K562 (cell line): Measurements from ENCODE around the gene BCKDK. TPM values are rescaled to one million over a fixed set of nuclear protein-coding genes. Genes with fewer than 3 reads are reported as not detected.

Source experiments
- ATAC-seq: fragments of 200-7000 bp; cut with Tn5 transposase; 3 replicates; pipeline ENCODE4 v1.9.1; 2020; ENCODE audit warnings: moderate library complexity
- Bru-seq: library from RNA; stranded (reverse); fragments of 400-500 nt; gene quantifications from one replicate; lab custom pipeline; 2021; lab: Mats Ljungman, UMichigan
- BruChase-seq, 2 experiments: library from RNA; stranded (reverse); fragments of 400-500 nt; gene quantifications; one replicate each; lab custom pipeline; 2021; lab: Mats Ljungman, UMichigan
- BruUV-seq: library from RNA; stranded (reverse); fragments of 400-500 nt; replicated peaks from 2 replicates; lab custom pipeline; 2021; lab: Mats Ljungman, UMichigan
- CTCF ChIA-PET: fragments of 300-600 bp; formaldehyde crosslinking; extraction: SDS; loops from one replicate; lab custom pipeline; 2021; ENCODE audit warnings: low intra/inter-chr PET ratio; lab: Yijun Ruan, JAX
- POLR2A ChIA-PET: fragments of 300-600, 350-650 bp; sonication (Branson Sonifier 250); formaldehyde crosslinking; extraction: SDS; loops from one replicate; lab custom pipeline; 2021; ENCODE audit warnings: antibody characterized with exemption, inconsistent platforms; lab: Yijun Ruan, JAX
- DNase-seq, 4 experiments: peaks; one replicate each; pipeline versions ENCODE4 v3.0.0 to v3.0.0-alpha.2; 2011 to 2018; ENCODE audit warnings: low spot score in 3 of 4, mixed read lengths in 3 of 4; ENCODE audit errors: extremely low read depth in 1 of 4
- FAIRE-seq: peaks from 2 replicates; lab custom pipeline; 2011; peaks lifted over from hg19 to GRCh38; lab: Jason Lieb, UNC
- H2AFZ ChIP-seq: 2 replicates; pipeline ENCODE4 v1.6.0; 2011; ENCODE audit warnings: low read depth, low read length, control low read depth, inconsistent platforms
- H3K27ac ChIP-seq: fragments of 200-600 bp; 3 replicates; pipeline ENCODE4 v1.8.0; 2011; ENCODE audit warnings: low read depth, mild to moderate bottlenecking, control low read depth, inconsistent platforms, low read length, moderate library complexity, mixed read lengths; ENCODE audit errors: extremely low read depth
- H3K27me3 ChIP-seq, 2 experiments: fragments of 300-600 bp in 1 of 2; 2 replicates in 1 of 2; 3 replicates in 1 of 2; pipeline versions ENCODE4 v1.6.0 to v1.8.0; 2011; ENCODE audit warnings: inconsistent platforms in 2 of 2, low read length in 2 of 2, mild to moderate bottlenecking in 1 of 2, mixed read lengths in 1 of 2, moderate library complexity in 1 of 2; ENCODE audit not compliant: control insufficient read depth in 2 of 2, insufficient read depth in 2 of 2
- H3K36me3 ChIP-seq: fragments of 300-600 bp; 3 replicates; pipeline ENCODE4 v1.8.0; 2011; ENCODE audit warnings: mild to moderate bottlenecking, low read length, inconsistent platforms; ENCODE audit not compliant: control insufficient read depth, insufficient read depth
- H3K4me1 ChIP-seq, 2 experiments: fragments of 200-600 bp in 1 of 2; replicated peaks in 1 of 2; 2 replicates in 1 of 2; 3 replicates in 1 of 2; pipeline versions ENCODE4 v1.5.1 to v1.8.0; 2011; ENCODE audit warnings: inconsistent platforms in 2 of 2, low read length in 2 of 2, mild to moderate bottlenecking in 1 of 2, mixed read lengths in 1 of 2, moderate library complexity in 1 of 2; ENCODE audit not compliant: control insufficient read depth in 2 of 2, insufficient read depth in 2 of 2
- H3K4me2 ChIP-seq: 2 replicates; pipeline ENCODE4 v1.6.1; 2011; ENCODE audit warnings: low read length, control low read depth, inconsistent platforms, mixed read lengths; ENCODE audit not compliant: insufficient read depth
- H3K4me3 ChIP-seq: fragments of 200-600 bp; sonication (generic), shearing (Covaris generic); 2 replicates; pipeline ENCODE4 v1.5.1; 2016; ENCODE audit warnings: control low read depth, inconsistent platforms
- H3K79me2 ChIP-seq: fragments of 200-600 bp; 3 replicates; pipeline ENCODE4 v1.8.0; 2011; ENCODE audit warnings: low read length, inconsistent platforms; ENCODE audit not compliant: control insufficient read depth, insufficient read depth
- H3K9ac ChIP-seq, 2 experiments: 2 replicates each; pipeline versions ENCODE4 v1.6.0 to v1.6.1; 2011; ENCODE audit warnings: low read depth in 2 of 2, low read length in 2 of 2, control low read depth in 1 of 2, inconsistent platforms in 1 of 2, mild to moderate bottlenecking in 1 of 2, mixed read lengths in 1 of 2; ENCODE audit not compliant: insufficient read depth in 1 of 2
- H3K9me1 ChIP-seq: one replicate; pipeline ENCODE4 v1.6.0; 2011; ENCODE audit warnings: inconsistent platforms, mild to moderate bottlenecking, low read length, moderate library complexity; ENCODE audit not compliant: control insufficient read depth, insufficient read depth
- H3K9me3 ChIP-seq: replicated peaks from 2 replicates; pipeline ENCODE4 v1.5.1; 2011; ENCODE audit warnings: low read depth, low read length, inconsistent platforms; ENCODE audit not compliant: control insufficient read depth, insufficient read depth
- H4K20me1 ChIP-seq: replicated peaks from 2 replicates; pipeline ENCODE4 v1.6.1; 2011; ENCODE audit warnings: low read length, inconsistent platforms, mixed read lengths; ENCODE audit not compliant: control insufficient read depth, insufficient read depth
- BCLAF1 ChIP-seq, 2 experiments: fragments of 450-650 bp in 1 of 2; IDR thresholded peaks; 2 replicates each; pipeline ENCODE4 v1.6.1; 2011 to 2017; ENCODE audit warnings: low read depth in 2 of 2, antibody characterized with exemption in 1 of 2, borderline replicate concordance in 1 of 2, low read length in 1 of 2, mild to moderate bottlenecking in 1 of 2, mixed read lengths in 1 of 2; ENCODE audit not compliant: control insufficient read depth in 1 of 2
- DPF2 ChIP-seq: fragments of 450-650 bp; IDR thresholded peaks from 2 replicates; pipeline ENCODE4 v1.6.1; 2016
- ELF2 ChIP-seq: fragments of 250-450 bp; sonication (Bioruptor Pico); IDR thresholded peaks from 2 replicates; pipeline ENCODE4 v1.5.0; 2021; ENCODE audit warnings: mild to moderate bottlenecking
- EP300 ChIP-seq: IDR thresholded peaks from 2 replicates; pipeline ENCODE4 v1.6.1; 2012; ENCODE audit warnings: low read length, improper control_type of control experiment
- HCFC1 ChIP-seq: IDR thresholded peaks from 2 replicates; pipeline ENCODE4 v1.6.1; 2012; ENCODE audit warnings: low read depth, low read length, improper control_type of control experiment
- ID3 ChIP-seq, 2 experiments: fragments of 250-450 bp in 1 of 2; fragments of 450-650 bp in 1 of 2; sonication (Bioruptor Pico) in 1 of 2; IDR thresholded peaks; 2 replicates each; pipeline versions ENCODE4 v1.6.1 to v1.8.0; 2016 to 2021; ENCODE audit warnings: mild to moderate bottlenecking in 2 of 2, moderate library complexity in 2 of 2, missing compliant biosample characterization in 1 of 2, missing genetic modification characterization in 1 of 2
- MBD2 ChIP-seq: sonication (generic); IDR thresholded peaks from 2 replicates; pipeline ENCODE4 v1.6.1; 2016; ENCODE audit warnings: low read depth, borderline replicate concordance
- NRF1 ChIP-seq, 2 experiments: fragments of 450-650 bp; IDR thresholded peaks in 1 of 2; conservative IDR thresholded peaks in 1 of 2; 2 replicates each; pipeline ENCODE4 v1.6.1; 2014; ENCODE audit warnings: mild to moderate bottlenecking in 2 of 2
- RBM22 ChIP-seq: fragments of 200-400 bp; formaldehyde crosslinking; IDR thresholded peaks from 2 replicates; pipeline ENCODE4 v1.6.1; 2018; ENCODE audit warnings: low read length, low read depth; ENCODE audit not compliant: poor library complexity, severe bottlenecking
- ZNF79 ChIP-seq: fragments of 250-450 bp; sonication (Bioruptor Pico); IDR thresholded peaks from 2 replicates; pipeline ENCODE4 v1.4.0; 2020; ENCODE audit warnings: low read depth, mild to moderate bottlenecking, moderate library complexity
- WGBS: fragments of 100-300 bp; shearing (Covaris generic); methylation state at CpG from one replicate; pipeline ENCODE4 v1.1.6; 2016; ENCODE audit warnings: low coverage, mixed read lengths; ENCODE audit not compliant: insufficient coverage; ENCODE audit errors: missing lambda C conversion rate; 5-methylcytosine and 5-hydroxymethylcytosine counted together
- in situ Hi-C: fragments of 300-500 bp; cut with MboI; formaldehyde crosslinking; loops from 4 replicates; pipeline ENCODE4 v1.15.0; 2018; ENCODE audit warnings: inconsistent platforms, mixed read lengths
- intact Hi-C: fragments of 100-400 bp; cut with micrococcal nuclease; formaldehyde crosslinking; loops from 2 replicates; pipeline ENCODE4 v1.14.2; 2022
- long read RNA-seq, 3 experiments: library from polyadenylated mRNA in 2 of 3; library from RNA in 1 of 3; unstranded in 2 of 3; stranded (forward) in 1 of 3; transcript quantifications; one replicate each; pipeline ENCODE4 v2.0.0, GENCODE V29; 2019 to 2022
- polyA minus RNA-seq, 3 experiments: library from RNA; depleted of rRNA, polyadenylated mRNA; stranded (reverse); fragments of >200 nt; gene quantifications; 2 replicates each; pipeline ENCODE4 v1.2.3, GENCODE V29; 2011
- polyA plus RNA-seq, 8 experiments: library from polyadenylated mRNA; depleted of rRNA in 4 of 8; stranded (reverse) in 5 of 8; unstranded in 3 of 8; fragments of >200 nt; fragmentation: Nextera tagmentation in 2 of 8; fragmentation: Illumina TruSeq in 1 of 8; extraction: Ambion mirVana in 2 of 8; extraction: Trizol in 1 of 8; gene quantifications; 2 replicates each; pipeline versions ENCODE4 v1.2.1 to v1.2.3, GENCODE V29; 2011 to 2014; ENCODE audit warnings: inconsistent platforms in 1 of 8, missing spikeins in 1 of 8
- total RNA-seq, 7 experiments: library from RNA; depleted of rRNA in 6 of 7; stranded (reverse); fragments of >200 nt in 6 of 7; fragmentation: Illumina TruSeq in 2 of 7; extraction: Trizol in 2 of 7; gene quantifications; 2 replicates each; pipeline versions ENCODE4 v1.2.1 to v1.2.3, GENCODE V29; 2011 to 2021; ENCODE audit warnings: low replicate concordance in 1 of 7

Gene BCKDK
- 17.8 and 57.4 TPM in 2 replicates for total RNA-seq (2011; cell fraction: chromatin; rRNA removed; ENCODE audit: low replicate concordance)
- total RNA-seq (2011; cell fraction: nucleolus; rRNA removed) = 36.7 and 44.2 TPM in 2 replicates
- 21.8 and 24.5 TPM in 2 replicates for total RNA-seq (2011; cell fraction: nucleoplasm; rRNA removed)
- total RNA-seq (2014; rRNA removed) (29.1 and 36.4 TPM in 2 replicates), total RNA-seq (2014; rRNA removed; fragmentation: Illumina TruSeq; extraction: Trizol) (6.0 and 9.0 TPM in 2 replicates), total RNA-seq (2015; rRNA removed; fragmentation: Illumina TruSeq; extraction: Trizol) (10.8 and 11.7 TPM in 2 replicates), total RNA-seq (2021) (33.1 and 34.8 TPM in 2 replicates), polyA plus RNA-seq (2011; rRNA removed) (13.1 and 23.5 TPM in 2 replicates), polyA plus RNA-seq (2014; fragmentation: Illumina TruSeq; extraction: Trizol) (22.4 and 29.2 TPM in 2 replicates), polyA plus RNA-seq (2014; fragmentation: Nextera tagmentation; extraction: Ambion mirVana) (1 to 10 TPM in 1 of 2 experiments, under 1 TPM in 1; 0.58 to 1.5 TPM), polyA plus RNA-seq (2014; rRNA removed) (25.1 and 27.1 TPM in 2 replicates), polyA minus RNA-seq (2011; rRNA and poly(A)+ RNA removed) (9.3 and 10.0 TPM in 2 replicates), Bru-seq, nascent RNA (percentile 56 among the genes with signal in this experiment), BruChase-seq, experiment 1, labeled RNA remaining after a 2-hour chase (percentile 49 among the genes with signal in this experiment), BruChase-seq, experiment 2, labeled RNA remaining after a 6-hour chase (percentile 54 among the genes with signal in this experiment)
- polyA plus RNA-seq (2011; cell fraction: cytosol; rRNA removed) = 16.2 and 36.5 TPM in 2 replicates
- polyA plus RNA-seq (2011; cell fraction: nucleus; rRNA removed) = 62.9 and 85.4 TPM in 2 replicates
- polyA plus RNA-seq (2012) = 24.6 and 34.3 TPM in 2 replicates
- 16.1 and 18.6 TPM in 2 replicates for polyA minus RNA-seq (2011; cell fraction: cytosol; rRNA and poly(A)+ RNA removed)
- 29.1 and 36.5 TPM in 2 replicates for polyA minus RNA-seq (2011; cell fraction: nucleus; rRNA and poly(A)+ RNA removed)
- long read RNA-seq, experiment 1, transcript BCKDK-201 (12 exons, 2,128 nt) = minor isoform, 27 of 170 reads
- long read RNA-seq, experiment 1, transcript BCKDK-203 (11 exons, 1,997 nt) = major isoform, 31 of 170 reads
- long read RNA-seq, experiment 1, partial matches to known transcripts = 103 of 170 reads
- long read RNA-seq, experiment 1, other reads (novel, unspliced or antisense) = 9 of 170 reads
- long read RNA-seq, experiment 2, transcript BCKDK-201 (12 exons, 2,128 nt) = major isoform, 25 of 54 reads
- long read RNA-seq, experiment 2, transcript BCKDK-203 (11 exons, 1,997 nt) = minor isoform, 11 of 54 reads
- long read RNA-seq, experiment 2, partial matches to known transcripts = 7 of 54 reads
- long read RNA-seq, experiment 2, other reads (novel, unspliced or antisense) = 11 of 54 reads
- long read RNA-seq, experiment 3, transcript BCKDK-203 (11 exons, 1,997 nt) = minor isoform, 21 of 65 reads
- long read RNA-seq, experiment 3, transcript BCKDK-201 (12 exons, 2,128 nt) = major isoform, 35 of 65 reads
- long read RNA-seq, experiment 3, partial matches to known transcripts = 7 of 65 reads
- long read RNA-seq, experiment 3, other reads (novel, unspliced or antisense) = 2 of 65 reads

- intact Hi-C loops = loop anchor here (5.0 kb wide), 1 partner anchor 34 kb away; no protein-coding TSS in a partner anchor
- peak within 1 kb of the TSS; percentile 98 for H3K4me3 ChIP-seq
- peak; percentile 96 for ATAC-seq
- H3K27me3 ChIP-seq = no peaks in the 10 kb centered on the region
- 3% methylated on average over 46 of the region's 68 CpGs for WGBS
- DNase-seq = peak; percentile 86 to 92 (median 88)
- H3K79me2 ChIP-seq = peaks cover 13% of the 10 kb centered on the region
- in situ Hi-C loops = no loop called here
- H3K9ac ChIP-seq = peak within 1 kb of the TSS; percentile 87 to 93
- no peaks in the 10 kb centered on the region for H3K9me1 ChIP-seq
- peaks cover 41% of the 10 kb centered on the region; the same call in 2 of the 3 replicates for H3K36me3 ChIP-seq
- H3K4me1 ChIP-seq = peaks cover 8 to 36% of the 10 kb centered on the region in 2 experiments
- ChIA-PET POLR2A (interaction anchor here (0.6 to 1.6 kb wide), 4 partner anchors 9 to 72 kb away, joined by 3 to 6 read pairs (median 4); partner anchors contain the start of genes FUS and KAT8), CTCF (no interaction called here)
- FAIRE-seq = peak; percentile 84
- no peaks in the 10 kb centered on the region for H3K9me3 ChIP-seq
- H2AFZ ChIP-seq = peak within 1 kb of the TSS; percentile 99
- H4K20me1 ChIP-seq = no peaks in the 10 kb centered on the region
- H3K27ac ChIP-seq = peak within 1 kb of the TSS; percentile 61
- no TSS peak for BruUV-seq
- H3K4me2 ChIP-seq = peak within 1 kb of the TSS; percentile 81
- TF ChIP-seq ZNF79 (CRISPR knock-in tag) = no peak
- TF ChIP-seq ID3 (CRISPR knock-in tag; IDR thresholded peaks at IDR 0.05) = no peak
- no peak for TF ChIP-seq ID3 (tag; IDR thresholded peaks at IDR 0.05)
- TF ChIP-seq DPF2 = no peak
- no peak for TF ChIP-seq RBM22
- TF ChIP-seq NRF1 (conservative IDR thresholded peaks at IDR 0.05 in 1 of 2, IDR thresholded peaks at IDR 0.05 in 1 of 2) = peak; percentile 90 to 92
- peak; percentile 51; the same call in 1 of the 2 replicates for TF ChIP-seq MBD2
- peak; percentile 96 for TF ChIP-seq HCFC1
- 0 out of 2 replicates have a peak, but pooled peaks have one; percentile 44 for TF ChIP-seq ELF2 (CRISPR knock-in tag)
- TF ChIP-seq EP300 = no peak
- TF ChIP-seq BCLAF1 (IDR thresholded peaks at IDR 0.05; ENCODE audit: borderline replicate concordance in 1 of 2, control insufficient read depth in 1 of 2, low read depth in 2 of 2, low read length in 1 of 2) = no peak
Measured at GRCh38 chr16:31108035-31108793, at the start of gene BCKDK. Gene BCKDK (plus strand): TSS chr16:31108386. CDS start chr16:31109224, 838 bp downstream.
